ENCODE data around the gene ZNF625. TPM values are rescaled to one million over a fixed set of nuclear protein-coding genes. Genes with fewer than 3 reads are reported as not detected.

Gene ZNF625
- 10 to 100 TPM in 2 of 4 donors, 1 to 10 TPM in 2; 5.0 to 11.6 (median 9.1) TPM for total RNA-seq

DNA sequence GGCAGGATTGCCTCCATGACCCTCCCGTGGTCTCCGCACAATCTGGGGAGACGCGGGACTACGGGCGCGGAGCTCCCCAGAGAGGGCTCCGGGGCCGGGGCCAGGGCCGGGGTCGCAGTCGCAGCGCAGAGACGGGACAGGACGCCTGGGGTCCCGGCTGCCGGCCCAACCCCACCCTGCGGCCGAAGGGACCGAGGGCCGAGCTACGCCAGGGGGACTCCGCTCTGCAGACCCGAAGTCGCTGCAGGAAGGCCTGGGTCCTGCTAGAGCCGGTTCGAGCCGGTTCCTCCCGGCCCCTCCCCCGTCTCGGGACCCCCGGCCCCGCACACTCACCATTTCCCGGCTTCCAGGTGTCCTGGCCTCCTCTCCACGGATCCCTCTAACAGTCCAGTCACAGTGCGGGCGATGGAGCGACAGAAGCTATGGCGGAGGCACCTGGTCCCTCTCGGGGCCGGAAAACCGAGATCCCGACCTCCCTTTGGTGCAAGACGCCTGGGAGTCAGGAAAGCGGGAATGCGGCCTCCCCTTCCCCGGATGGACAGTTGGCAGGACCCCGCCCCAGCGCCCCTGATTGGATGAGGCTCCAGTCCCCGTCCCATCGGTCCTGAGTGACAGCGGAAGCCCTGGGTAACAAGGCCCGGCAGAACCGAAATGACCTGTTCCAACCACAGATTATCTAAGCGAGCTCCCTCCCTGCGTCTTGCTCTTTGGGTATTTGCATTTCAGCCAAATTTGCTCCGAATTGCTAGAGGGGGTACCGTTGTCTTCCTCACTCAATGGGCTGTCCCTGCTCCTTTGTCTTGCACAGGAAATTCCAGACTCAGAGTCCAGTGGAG lies at the start of gene ZNF625:
TSS of gene ZNF625 (minus strand) at position 512 of the 836 bp plus-strand sequence. CDS start at position 336, 176 bp downstream.
- Histone ChIP-seq H3K27me3 (no peaks in the 10 kb centered on the region), H3K9me3 (no peaks in the 10 kb centered on the region), H3K4me1 (peaks cover 0 to 25% (median 2%) of the 10 kb centered on the region in 4 donors), H3K36me3 (peaks cover 0 to 11% (median 0%) of the 10 kb centered on the region in 3 donors), H3K4me3 (peak within 1 kb of the TSS; percentile 68 to 87 (median 80)), H3K27ac (peak within 1 kb of the TSS; percentile 64 to 86 (median 78))
- 0% methylated on average over 46 to 50 of the region's 58 CpGs for WGBS, 2 donors
- peak; percentile 54 to 70 for DNase-seq (ENCODE audit: low spot score in 2 of 2)
- TF ChIP-seq, protein P1, sequence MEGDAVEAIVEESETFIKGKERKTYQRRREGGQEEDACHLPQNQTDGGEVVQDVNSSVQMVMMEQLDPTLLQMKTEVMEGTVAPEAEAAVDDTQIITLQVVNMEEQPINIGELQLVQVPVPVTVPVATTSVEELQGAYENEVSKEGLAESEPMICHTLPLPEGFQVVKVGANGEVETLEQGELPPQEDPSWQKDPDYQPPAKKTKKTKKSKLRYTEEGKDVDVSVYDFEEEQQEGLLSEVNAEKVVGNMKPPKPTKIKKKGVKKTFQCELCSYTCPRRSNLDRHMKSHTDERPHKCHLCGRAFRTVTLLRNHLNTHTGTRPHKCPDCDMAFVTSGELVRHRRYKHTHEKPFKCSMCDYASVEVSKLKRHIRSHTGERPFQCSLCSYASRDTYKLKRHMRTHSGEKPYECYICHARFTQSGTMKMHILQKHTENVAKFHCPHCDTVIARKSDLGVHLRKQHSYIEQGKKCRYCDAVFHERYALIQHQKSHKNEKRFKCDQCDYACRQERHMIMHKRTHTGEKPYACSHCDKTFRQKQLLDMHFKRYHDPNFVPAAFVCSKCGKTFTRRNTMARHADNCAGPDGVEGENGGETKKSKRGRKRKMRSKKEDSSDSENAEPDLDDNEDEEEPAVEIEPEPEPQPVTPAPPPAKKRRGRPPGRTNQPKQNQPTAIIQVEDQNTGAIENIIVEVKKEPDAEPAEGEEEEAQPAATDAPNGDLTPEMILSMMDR (IDR thresholded peaks at IDR 0.05), result no peak
- peak in 1 of 2 donors; percentile 70 for TF ChIP-seq EP300 (IDR thresholded peaks at IDR 0.05)
- peak in 1 of 2 donors; percentile 36 for TF ChIP-seq POLR2A (IDR thresholded peaks at IDR 0.05)

DNA sequence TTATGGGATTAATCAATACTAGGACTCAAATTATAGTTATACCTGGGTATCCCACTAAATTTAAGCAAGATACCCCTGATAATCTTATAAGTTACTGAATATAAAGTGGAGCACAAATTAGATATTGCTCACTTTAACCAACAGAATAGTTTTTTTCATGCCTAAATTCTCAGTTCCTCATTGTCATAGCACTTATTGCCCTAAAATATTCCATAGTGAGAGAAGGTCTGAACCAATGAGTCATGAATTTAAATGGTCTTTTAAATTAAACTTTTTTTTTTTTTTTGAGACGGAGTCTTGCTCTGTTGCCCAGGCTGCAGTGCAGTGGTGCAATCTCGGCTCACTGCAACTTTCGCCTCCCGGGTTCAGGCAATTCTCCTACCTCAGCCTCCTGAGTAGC lies 48.8 kb upstream of the ZNF625 start:
- H3K27me3 ChIP-seq, result no peaks in the 10 kb centered on the region
- H3K36me3 ChIP-seq, result peaks cover 0 to 64% (median 0%) of the 10 kb centered on the region in 3 donors
- H3K4me3 ChIP-seq, result no peak overlapping the region
- H3K9me3 ChIP-seq, result peaks cover 0 to 100% (median 30%) of the 10 kb centered on the region in 4 donors
- H3K4me1 ChIP-seq, result no peaks in the 10 kb centered on the region
- TF ChIP-seq EP300 (IDR thresholded peaks at IDR 0.05), result no peak
- TF ChIP-seq, protein P1 (IDR thresholded peaks at IDR 0.05), result no peak
- TF ChIP-seq POLR2A (IDR thresholded peaks at IDR 0.05), result no peak
- no peak for DNase-seq (ENCODE audit: low spot score in 2 of 2)
- no peak overlapping the region for H3K27ac ChIP-seq
- 95 to 97% methylated on average over 4 of the region's 4 CpGs for WGBS, 2 donors

DNA sequence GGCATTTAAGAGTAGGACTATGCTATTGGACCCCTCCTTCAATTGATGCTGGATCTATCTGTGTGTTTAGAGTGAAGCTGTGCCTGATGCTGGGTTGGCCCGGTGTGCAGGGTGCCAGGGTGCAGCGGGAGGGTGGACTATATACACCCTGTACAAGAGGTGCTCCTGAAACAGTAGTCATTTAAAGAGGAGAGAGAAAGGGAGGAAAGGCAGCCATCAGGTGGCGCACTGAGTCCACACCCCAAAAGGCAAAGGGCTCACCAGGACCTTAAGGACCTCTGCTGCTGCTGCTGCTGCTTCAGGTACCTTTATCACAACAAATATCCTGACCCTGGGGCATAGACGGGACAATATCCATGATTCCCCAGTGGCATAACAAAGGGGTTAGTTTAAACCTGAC lies 45.7 kb upstream of the ZNF625 start:
- H3K36me3 ChIP-seq, result peaks cover 0 to 52% (median 0%) of the 10 kb centered on the region in 3 donors
- WGBS, 2 donors, result 39 to 44% methylated on average over 4 of the region's 4 CpGs
- no peaks in the 10 kb centered on the region for H3K4me1 ChIP-seq
- TF ChIP-seq, protein P1 (IDR thresholded peaks at IDR 0.05), result no peak
- no peak for TF ChIP-seq EP300 (IDR thresholded peaks at IDR 0.05)
- TF ChIP-seq POLR2A (IDR thresholded peaks at IDR 0.05), result no peak
- H3K9me3 ChIP-seq, result peaks cover 0 to 100% (median 23%) of the 10 kb centered on the region in 4 donors
- H3K27me3 ChIP-seq, result no peaks in the 10 kb centered on the region
- no peak overlapping the region for H3K4me3 ChIP-seq
- no peak overlapping the region for H3K27ac ChIP-seq
- DNase-seq (ENCODE audit: low spot score in 2 of 2), result no peak

DNA sequence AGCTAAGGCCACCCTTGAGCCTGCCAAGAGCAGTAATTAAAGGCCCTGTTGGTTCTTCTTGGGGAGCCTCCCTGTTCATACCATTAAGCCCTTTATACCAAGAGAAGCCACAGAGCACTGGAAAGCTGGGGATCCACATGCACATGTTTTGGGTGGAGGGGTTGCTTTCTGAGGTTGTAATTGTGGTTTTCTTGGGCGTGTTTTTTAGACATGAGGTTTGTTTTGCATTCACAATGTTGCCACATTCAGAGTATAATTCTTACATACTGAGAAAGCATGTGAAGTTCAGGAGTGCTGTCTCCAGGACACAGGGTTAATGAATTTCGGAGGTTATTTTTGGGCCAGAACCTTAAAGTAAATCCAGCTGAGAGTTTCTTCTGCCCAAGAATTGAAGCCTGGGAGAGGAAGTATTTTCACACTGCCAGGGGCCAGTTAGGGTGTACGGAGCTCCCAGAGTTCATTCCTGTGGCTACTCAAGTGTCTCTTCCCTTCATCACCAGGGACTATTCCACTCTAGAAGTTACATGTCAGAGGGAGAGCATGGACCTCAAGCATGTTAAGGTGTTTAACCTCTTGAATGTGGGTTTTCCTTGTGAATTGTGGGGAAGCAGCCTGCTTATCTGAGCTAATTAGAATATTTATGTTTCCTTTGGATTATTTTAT lies 43.4 kb upstream of the ZNF625 start:
- no peak overlapping the region for H3K4me3 ChIP-seq
- no peaks in the 10 kb centered on the region for H3K4me1 ChIP-seq
- H3K27ac ChIP-seq, result no peak overlapping the region
- no peaks in the 10 kb centered on the region for H3K27me3 ChIP-seq
- no peak for DNase-seq (ENCODE audit: low spot score in 2 of 2)
- TF ChIP-seq, protein P1 (IDR thresholded peaks at IDR 0.05), result no peak
- no peak for TF ChIP-seq EP300 (IDR thresholded peaks at IDR 0.05)
- no peak for TF ChIP-seq POLR2A (IDR thresholded peaks at IDR 0.05)
- H3K36me3 ChIP-seq, result peaks cover 0 to 44% (median 0%) of the 10 kb centered on the region in 3 donors
- 73 to 79% methylated on average over 3 of the region's 3 CpGs for WGBS, 2 donors
- peaks cover 0 to 99% (median 17%) of the 10 kb centered on the region in 4 donors for H3K9me3 ChIP-seq

DNA sequence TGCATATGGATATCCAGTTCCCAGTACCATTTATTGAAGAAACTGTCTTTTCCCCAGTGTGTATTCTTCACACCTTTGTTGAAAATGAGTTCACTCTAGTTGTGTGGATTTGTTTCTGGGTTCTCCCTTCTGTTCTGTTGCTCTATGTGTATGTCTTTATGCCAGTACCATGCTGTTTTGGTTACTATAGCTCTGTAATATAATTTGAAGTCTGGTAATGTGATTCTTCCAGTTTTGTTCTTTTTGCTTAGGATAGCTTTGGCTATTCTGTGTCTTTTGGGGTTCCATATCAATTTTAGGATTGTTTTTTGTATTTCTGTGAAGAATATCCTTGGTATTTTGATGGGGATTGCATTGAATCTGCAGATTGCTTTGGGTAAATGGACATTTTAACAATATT lies 41.6 kb upstream of the ZNF625 start:
- Histone ChIP-seq H3K9me3 (peaks cover 0 to 99% (median 19%) of the 10 kb centered on the region in 4 donors), H3K27me3 (no peaks in the 10 kb centered on the region), H3K4me1 (no peaks in the 10 kb centered on the region), H3K36me3 (peaks cover 0 to 47% (median 0%) of the 10 kb centered on the region in 3 donors), H3K27ac (no peak overlapping the region), H3K4me3 (no peak overlapping the region)
- TF ChIP-seq, protein P1 (IDR thresholded peaks at IDR 0.05), result no peak
- TF ChIP-seq EP300 (IDR thresholded peaks at IDR 0.05), result no peak
- DNase-seq (ENCODE audit: low spot score in 2 of 2), result no peak
